Transverse colon (tissue), 4 donors: ENCODE data around the gene C6orf62.

ENCODE experiments used
- CTCF ChIP-seq, 5 experiments: fragments of 200-600 bp in 3 of 5; fragments of 450-650 bp in 2 of 5; sonication (generic) in 3 of 5; IDR thresholded peaks; 1 replicate in 2 of 5; 2 replicates in 3 of 5; pipeline ENCODE4 v1.5.1; 2016 to 2017; ENCODE audit warnings: antibody characterized with exemption in 5 of 5, inconsistent platforms in 3 of 5, mild to moderate bottlenecking in 2 of 5, moderate library complexity in 1 of 5
- POLR2AphosphoS5 ChIP-seq, 3 donors: sonication (generic); formaldehyde crosslinking; IDR thresholded peaks; one replicate each; pipeline ENCODE4 v1.6.1; 2016; ENCODE audit warnings: antibody characterized with exemption in 3 of 3

- TF ChIP-seq CTCF (IDR thresholded peaks at IDR 0.05), result no peak
- no peak for TF ChIP-seq POLR2AphosphoS5 (IDR thresholded peaks at IDR 0.05)
Measured at GRCh38 chr6:24723270-24723669, 4.3 kb upstream of the C6orf62 start.
